Measurements from ENCODE around the gene TTC16. TPM values are rescaled to one million over a fixed set of nuclear protein-coding genes. Genes with fewer than 3 reads are reported as not detected.

TTC16 gene
- total RNA-seq, 6 experiments from 2014 or later, result 0.05 to 0.12 TPM; not detected in 4

GRCh38 chr9:127708952-127709587 lies 6.8 kb upstream of the TTC16 start:
- Histone ChIP-seq H3K4me3 (no peak overlapping the region), H3K27me3 (no peaks in the 10 kb centered on the region), H3K27ac (no peak overlapping the region), H3K36me3 (no peaks in the 10 kb centered on the region), H3K9me3 (no peaks in the 10 kb centered on the region), H3K4me1 (no peaks in the 10 kb centered on the region)
- DNase-seq, result no peak
- 84% methylated on average over 5 of the region's 8 CpGs for WGBS (ENCODE audit: insufficient coverage, low coverage, low lambda C conversion rate, missing lambda C conversion rate)
- intact Hi-C loops (cut with DNase I), result no loop called here
- ATAC-seq, result no peak
- no peak for TF ChIP-seq CTCF (IDR thresholded peaks at IDR 0.05)
- no peak for TF ChIP-seq POLR2A (IDR thresholded peaks at IDR 0.05)

- TF ChIP-seq POLR2A (IDR thresholded peaks at IDR 0.05) (no peak), CTCF (IDR thresholded peaks at IDR 0.05) (no peak)
- intact Hi-C loops (cut with DNase I), result no loop called here
- Histone ChIP-seq H3K9me3 (no peaks in the 10 kb centered on the region), H3K36me3 (no peaks in the 10 kb centered on the region), H3K4me3 (no peak overlapping the region), H3K4me1 (no peaks in the 10 kb centered on the region), H3K27ac (no peak overlapping the region), H3K27me3 (no peaks in the 10 kb centered on the region)
- DNase-seq (no peak), ATAC-seq (no peak)
- 82% methylated on average over 4 of the region's 10 CpGs for WGBS (ENCODE audit: insufficient coverage, low coverage, low lambda C conversion rate, missing lambda C conversion rate)
Measured at GRCh38 chr9:127710204-127710783, 5.6 kb upstream of the TTC16 start.

- Histone ChIP-seq H3K27ac (no peak overlapping the region), H3K27me3 (no peaks in the 10 kb centered on the region), H3K4me1 (peaks cover 0 to 4% (median 0%) of the 10 kb centered on the region in 4 donors), H3K4me3 (no peak overlapping the region), H3K9me3 (no peaks in the 10 kb centered on the region), H3K36me3 (no peaks in the 10 kb centered on the region)
- TF ChIP-seq POLR2A (IDR thresholded peaks at IDR 0.05) (no peak), CTCF (IDR thresholded peaks at IDR 0.05) (no peak)
- WGBS (ENCODE audit: insufficient coverage, low coverage, low lambda C conversion rate, missing lambda C conversion rate), result 82% methylated on average over 4 of the region's 9 CpGs
- intact Hi-C loops (cut with DNase I), result no loop called here
- DNase-seq, result no peak
- ATAC-seq, result no peak
Measured at GRCh38 chr9:127711226-127711701, 4.6 kb upstream of the TTC16 start.

- intact Hi-C loops (cut with DNase I), result no loop called here
- WGBS (ENCODE audit: insufficient coverage, low coverage, low lambda C conversion rate, missing lambda C conversion rate), result no CpG with 5 or more reads among the region's 11 CpGs
- DNase-seq (peak in 1 of 3 donors; percentile 45), ATAC-seq (no peak)
- peaks cover 0 to 5% (median 0%) of the 10 kb centered on the region in 4 donors for H3K4me1 ChIP-seq
- no peak for TF ChIP-seq POLR2A (IDR thresholded peaks at IDR 0.05)
- TF ChIP-seq CTCF (IDR thresholded peaks at IDR 0.05), result no peak
- no peaks in the 10 kb centered on the region for H3K27me3 ChIP-seq
- H3K9me3 ChIP-seq, result no peaks in the 10 kb centered on the region
- no peak overlapping the region for H3K27ac ChIP-seq
- no peak overlapping the region for H3K4me3 ChIP-seq
- no peaks in the 10 kb centered on the region for H3K36me3 ChIP-seq
Measured at GRCh38 chr9:127711831-127712274, 4.0 kb upstream of the TTC16 start.
